Transverse colon (tissue), 3 donors: Measurements from ENCODE around the gene PI4K2A.

Source experiments
- CTCF ChIP-seq, 5 experiments: fragments of 200-600 bp in 3 of 5; fragments of 450-650 bp in 2 of 5; sonication (generic) in 3 of 5; IDR thresholded peaks; 1 replicate in 2 of 5; 2 replicates in 3 of 5; pipeline ENCODE4 v1.5.1; 2016 to 2017; ENCODE audit warnings: antibody characterized with exemption in 5 of 5, inconsistent platforms in 3 of 5, mild to moderate bottlenecking in 2 of 5, moderate library complexity in 1 of 5
- EP300 ChIP-seq: sonication (generic); formaldehyde crosslinking; IDR thresholded peaks from one replicate; pipeline ENCODE4 v1.6.1; 2017; ENCODE audit warnings: antibody characterized with exemption, low read depth
- POLR2A ChIP-seq: fragments of 450-650 bp; IDR thresholded peaks from one replicate; pipeline ENCODE4 v1.6.1; 2016; ENCODE audit warnings: antibody characterized with exemption, mild to moderate bottlenecking, moderate library complexity

GRCh38 chr10:97656777-97657176 lies 16.3 kb downstream of the PI4K2A start:
- TF ChIP-seq POLR2A (no peak), CTCF (IDR thresholded peaks at IDR 0.05) (no peak), EP300 (no peak)
